GM21515 (cell line): ENCODE data around the gene MAN1A1.

Experiments
- ATAC-seq: cut with Tn5 transposase; IDR thresholded peaks from one replicate; pipeline ENCODE4 v1.9.1; 2021; ENCODE audit not compliant: unreplicated experiment

MAN1A1 gene

GRCh38 chr6:119274197-119274595, 75.4 kb downstream of the MAN1A1 start:
- ATAC-seq: no peak

GRCh38 chr6:119273272-119274196, 76.0 kb downstream of the MAN1A1 start:
- no peak for ATAC-seq

- no peak for ATAC-seq
These were observed 79.0 kb downstream of the MAN1A1 start for GRCh38 chr6:119270545-119270944.

- no peak for ATAC-seq
These were observed 80.1 kb downstream of the MAN1A1 start for GRCh38 chr6:119269266-119270103.

- no peak for ATAC-seq
These were observed 82.2 kb downstream of the MAN1A1 start for GRCh38 chr6:119267126-119267905.

- no peak for ATAC-seq
These were observed 84.6 kb downstream of the MAN1A1 start for GRCh38 chr6:119264854-119265397.

GRCh38 chr6:119262612-119263011, 86.9 kb downstream of the MAN1A1 start:
- ATAC-seq: no peak

GRCh38 chr6:119261944-119262284, 87.6 kb downstream of the MAN1A1 start:
- ATAC-seq: no peak

- ATAC-seq: no peak
These were observed 90.5 kb downstream of the MAN1A1 start for GRCh38 chr6:119259027-119259426.

GRCh38 chr6:119257726-119258125, 91.8 kb downstream of the MAN1A1 start:
- no peak for ATAC-seq

- no peak for ATAC-seq
These were observed 92.5 kb downstream of the MAN1A1 start for GRCh38 chr6:119256978-119257462.

- ATAC-seq: no peak
These were observed 93.2 kb downstream of the MAN1A1 start for GRCh38 chr6:119256392-119256791.

- no peak for ATAC-seq
These were observed 94.1 kb downstream of the MAN1A1 start for GRCh38 chr6:119255492-119255891.

- ATAC-seq: no peak
These were observed 99.5 kb downstream of the MAN1A1 start for GRCh38 chr6:119250036-119250435.

- no peak for ATAC-seq
These were observed 100.2 kb downstream of the MAN1A1 start for GRCh38 chr6:119249319-119249718.

GRCh38 chr6:119247504-119247903, 102.1 kb downstream of the MAN1A1 start:
- no peak for ATAC-seq

GRCh38 chr6:119243657-119244056, 105.9 kb downstream of the MAN1A1 start:
- no peak for ATAC-seq

GRCh38 chr6:119243037-119243436, 106.5 kb downstream of the MAN1A1 start:
- ATAC-seq: no peak

GRCh38 chr6:119241540-119242309, 107.8 kb downstream of the MAN1A1 start:
- ATAC-seq: no peak

- peak; percentile 60 for ATAC-seq
These were observed 108.5 kb downstream of the MAN1A1 start for GRCh38 chr6:119241111-119241465.
